Pons (tissue), 1 donor: ENCODE results near the gene IQSEC1.

ENCODE experiments used
- DNase-seq: peaks from one replicate; pipeline ENCODE4 v3.0.0-alpha.2; 2016; ENCODE audit warnings: low spot score

IQSEC1 gene

DNA sequence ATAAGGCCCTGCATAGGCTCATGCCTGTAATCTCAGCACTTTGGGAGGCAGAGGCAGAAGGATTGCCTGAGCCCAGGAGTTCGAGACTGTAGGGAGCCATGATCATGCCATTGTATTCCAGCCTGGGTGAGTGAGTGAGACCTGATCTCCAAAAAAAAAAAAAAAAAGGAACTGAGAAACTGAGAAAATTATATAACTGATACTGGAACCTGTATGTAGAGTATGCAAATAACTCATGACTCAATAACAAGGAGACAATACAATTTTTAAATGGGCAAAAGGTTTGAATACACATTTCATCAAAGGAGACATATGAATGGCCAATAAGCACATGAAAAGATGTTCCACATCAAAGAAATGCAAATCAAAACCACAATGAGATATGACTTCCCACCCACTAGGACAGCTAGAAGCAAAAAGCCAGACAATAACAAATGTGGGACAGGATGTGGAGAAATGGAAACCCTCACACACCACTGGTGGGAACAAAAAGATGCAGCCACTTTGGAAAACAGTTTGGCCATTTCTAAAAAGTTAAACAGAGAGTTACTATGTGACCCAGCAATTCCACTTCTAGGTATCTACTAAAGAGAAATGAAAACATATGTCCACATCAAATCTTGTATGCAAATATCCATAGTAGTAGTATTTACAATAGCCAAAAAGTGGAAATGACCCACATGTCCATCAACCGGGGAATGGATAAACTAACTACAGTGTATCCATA, 70.7 kb downstream of the IQSEC1 start:
- no peak for DNase-seq

- peak; percentile 84 for DNase-seq
Observed at GRCh38 chr3:12999147-13000140, 73.8 kb downstream of the IQSEC1 start.

GRCh38 chr3:12998648-12999047, 74.6 kb downstream of the IQSEC1 start:
- no peak for DNase-seq

GRCh38 chr3:12997387-12997786, 75.8 kb downstream of the IQSEC1 start:
- DNase-seq = no peak

- DNase-seq = no peak
Observed at GRCh38 chr3:12996181-12996506, 77.1 kb downstream of the IQSEC1 start.

DNA sequence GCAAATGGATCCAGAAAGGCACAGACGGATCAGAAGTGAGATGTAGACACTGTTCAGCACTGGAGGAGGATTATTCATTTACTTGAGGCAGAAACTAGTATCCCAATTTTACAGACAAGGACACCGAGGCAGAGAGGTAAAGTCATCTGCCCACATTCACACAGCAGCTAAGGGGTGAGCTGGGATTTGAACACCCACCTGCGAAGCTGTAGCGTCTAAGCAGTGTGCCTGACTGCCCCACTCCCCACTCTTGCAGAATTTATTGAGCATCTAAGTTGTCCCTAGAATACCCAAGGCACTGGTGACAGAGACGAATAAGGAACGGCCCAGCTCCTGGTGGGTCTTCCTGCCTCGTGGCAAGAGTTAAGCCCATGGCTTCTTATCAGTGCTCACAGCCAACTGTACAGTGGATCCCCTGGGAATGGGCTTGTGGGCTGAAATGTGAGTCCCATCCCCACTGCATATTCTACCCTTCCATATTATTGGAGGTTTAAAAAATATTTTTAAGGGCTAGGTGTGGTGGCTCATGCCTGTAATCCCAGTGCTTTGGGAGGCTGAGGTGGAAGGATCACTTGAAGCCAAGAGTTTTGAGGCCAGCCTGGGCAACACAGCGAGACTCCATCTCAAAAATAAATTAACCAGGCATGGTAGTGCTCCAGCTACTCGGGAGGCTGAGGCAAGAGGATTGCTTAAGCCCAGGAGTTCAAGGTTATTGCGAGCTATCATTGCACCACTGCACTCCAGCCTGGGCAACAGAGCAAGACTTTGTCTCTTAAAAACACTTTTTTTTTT, 77.6 kb downstream of the IQSEC1 start:
- no peak for DNase-seq

DNA sequence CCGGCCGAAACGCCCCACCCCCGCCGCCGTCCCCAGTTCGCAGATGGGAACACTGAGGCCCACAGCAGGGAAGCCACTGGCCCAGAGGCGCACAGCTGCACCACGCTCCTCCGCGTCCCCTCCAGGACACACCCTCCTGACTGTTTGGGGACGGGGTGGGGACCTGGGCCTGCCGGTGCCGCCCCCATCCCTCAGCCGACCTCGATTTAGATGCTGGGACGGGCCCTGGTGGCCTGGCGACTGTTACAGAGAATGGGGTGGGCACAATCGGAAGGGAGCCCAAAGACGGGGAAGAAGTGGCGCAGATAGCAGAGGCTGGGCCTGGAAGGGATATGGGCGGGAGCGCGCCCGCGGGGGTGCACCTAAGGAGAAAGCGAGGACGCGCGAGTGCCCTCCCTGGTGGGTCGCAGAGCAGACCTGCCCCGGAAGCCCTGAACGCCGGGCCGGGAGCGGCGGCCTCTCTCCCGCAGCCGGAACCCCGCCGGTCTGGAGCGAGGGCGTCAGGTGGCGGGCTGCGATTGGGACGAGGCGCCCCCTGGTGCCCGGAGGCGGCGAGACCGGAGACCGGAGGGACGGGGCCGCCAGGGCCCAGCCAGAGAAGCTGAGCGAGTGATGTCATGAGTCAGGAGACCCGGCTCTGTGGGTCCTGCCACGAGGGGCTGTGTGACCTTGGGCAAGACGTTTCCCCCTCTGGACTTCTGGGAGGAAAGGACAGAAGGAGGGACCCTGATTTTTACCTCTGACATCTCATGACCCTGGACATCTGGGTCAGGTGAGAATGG, 78.4 kb downstream of the IQSEC1 start:
- peak; percentile 78 for DNase-seq

- no peak for DNase-seq
Observed at GRCh38 chr3:12994357-12994606, 78.9 kb downstream of the IQSEC1 start.

- no peak for DNase-seq
Observed at GRCh38 chr3:12993517-12994356, 79.5 kb downstream of the IQSEC1 start.

DNA sequence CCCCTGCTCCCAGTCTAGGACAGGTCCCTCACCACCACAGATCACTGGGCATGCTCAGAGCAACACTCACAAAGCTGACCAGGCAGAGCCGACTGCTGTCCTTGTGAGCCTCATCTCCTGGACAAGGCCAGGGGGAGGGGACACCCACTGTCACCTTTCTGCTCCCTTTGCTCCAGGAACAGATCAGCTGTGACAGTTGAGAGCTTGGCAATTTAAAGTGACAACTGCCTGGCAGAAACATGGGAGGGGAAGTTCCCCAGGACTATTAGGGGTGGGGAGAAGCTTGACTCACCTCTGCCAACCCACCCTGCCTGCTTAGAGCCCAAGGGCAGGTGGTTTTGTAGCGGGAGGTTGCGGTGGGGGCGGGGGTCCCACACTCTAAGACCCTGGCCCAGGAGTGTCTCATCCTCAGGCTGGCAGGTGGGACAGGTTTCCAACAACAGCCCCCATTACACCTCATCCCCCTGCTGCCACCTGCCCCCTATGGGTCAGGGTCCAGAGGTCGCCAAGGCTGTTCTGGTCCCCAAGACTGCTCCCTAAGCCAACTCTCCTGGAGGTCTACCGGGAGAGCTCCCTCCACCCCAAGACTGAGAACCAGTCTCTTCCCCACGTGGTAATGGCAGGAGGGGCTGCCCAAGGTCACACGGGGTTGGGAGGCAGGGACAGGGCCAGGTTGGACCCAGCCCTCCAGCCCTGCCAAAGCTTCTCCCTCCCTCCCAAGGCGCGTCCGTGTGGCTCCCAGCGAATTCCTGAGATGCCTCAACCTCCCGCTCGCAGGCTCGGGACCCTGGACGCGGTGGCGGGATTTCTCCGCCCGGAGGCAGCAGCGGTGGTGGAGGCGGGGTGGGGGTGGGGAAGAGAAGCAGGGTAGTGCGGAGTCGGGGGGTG, 80.4 kb downstream of the IQSEC1 start:
- DNase-seq = no peak

- no peak for DNase-seq
Observed at GRCh38 chr3:12991861-12992281, 81.4 kb downstream of the IQSEC1 start.

GRCh38 chr3:12991481-12991837, 81.8 kb downstream of the IQSEC1 start:
- peak; percentile 86 for DNase-seq

GRCh38 chr3:12990781-12991480, 82.3 kb downstream of the IQSEC1 start:
- DNase-seq = no peak

DNA sequence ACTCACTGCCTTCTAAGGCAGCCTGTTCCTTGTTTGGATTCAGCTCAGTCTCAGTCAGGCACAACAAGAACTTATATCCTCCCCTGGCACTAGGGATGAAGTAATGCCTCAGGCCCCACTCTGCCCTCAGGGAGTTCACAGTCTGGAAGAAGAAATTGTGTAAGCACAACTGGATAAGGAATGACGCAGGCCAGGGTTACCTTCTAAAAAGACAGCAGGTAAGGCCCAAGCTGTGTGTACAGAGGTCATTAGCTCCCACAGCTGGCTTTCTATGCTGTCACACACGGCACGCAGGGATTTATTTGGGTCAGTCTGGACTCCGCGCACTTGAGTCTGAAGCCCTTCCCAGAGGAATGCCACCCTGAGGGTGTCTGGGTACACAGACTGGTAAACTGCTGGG, 82.9 kb downstream of the IQSEC1 start:
- DNase-seq = no peak

GRCh38 chr3:12988728-12989454, 84.3 kb downstream of the IQSEC1 start:
- DNase-seq = no peak

- DNase-seq = no peak
Observed at GRCh38 chr3:12987602-12988001, 85.6 kb downstream of the IQSEC1 start.

DNA sequence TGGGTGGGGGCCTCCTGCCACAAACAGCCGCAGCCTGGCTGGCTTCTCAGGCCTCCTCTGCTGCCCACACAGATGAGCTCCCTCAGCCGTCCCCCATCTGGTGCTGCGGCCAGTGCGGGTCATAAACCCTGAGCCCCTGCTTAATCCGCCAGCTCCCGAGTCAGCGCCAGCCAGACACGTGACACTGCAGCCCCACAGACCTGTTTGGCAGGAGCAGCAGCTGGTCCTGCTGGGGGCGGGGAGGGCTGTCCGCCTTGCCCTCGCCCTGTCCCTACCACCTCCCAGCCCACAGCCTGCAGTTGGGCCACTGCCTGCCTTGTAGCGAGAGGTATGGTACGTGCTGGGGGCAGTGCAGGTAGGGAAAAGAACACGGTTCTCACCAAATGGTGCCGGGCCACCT, 86.2 kb downstream of the IQSEC1 start:
- DNase-seq = no peak

- no peak for DNase-seq
Observed at GRCh38 chr3:12986521-12986920, 86.7 kb downstream of the IQSEC1 start.

DNA sequence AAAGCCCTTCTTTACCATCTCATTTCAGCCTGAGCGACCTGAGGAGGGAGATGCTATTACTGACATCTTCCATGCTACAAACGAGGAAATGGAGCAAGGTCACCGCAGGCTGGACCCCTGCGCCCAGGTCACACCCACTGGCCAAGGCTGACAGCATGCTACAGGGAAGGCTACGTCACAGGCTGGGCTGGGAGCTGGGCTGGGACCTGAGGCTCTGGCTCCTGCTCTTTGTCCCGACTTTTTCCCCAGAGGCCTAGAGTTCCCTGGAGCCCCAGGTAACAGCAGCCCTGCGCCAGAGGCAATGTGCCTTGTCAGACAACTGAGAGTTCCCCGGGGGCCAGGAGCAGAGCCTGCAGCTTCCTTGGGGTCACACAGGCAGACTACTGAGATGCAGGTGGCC, 87.2 kb downstream of the IQSEC1 start:
- no peak for DNase-seq
